ENCODE data around the gene CHPT1. TPM values are rescaled to one million over a fixed set of nuclear protein-coding genes. Genes with fewer than 3 reads are reported as not detected.

Gene CHPT1
- total and polyA plus RNA-seq, 3 experiments from 2014 or later = 29.1 to 43.2 (median 29.2) TPM

DNA sequence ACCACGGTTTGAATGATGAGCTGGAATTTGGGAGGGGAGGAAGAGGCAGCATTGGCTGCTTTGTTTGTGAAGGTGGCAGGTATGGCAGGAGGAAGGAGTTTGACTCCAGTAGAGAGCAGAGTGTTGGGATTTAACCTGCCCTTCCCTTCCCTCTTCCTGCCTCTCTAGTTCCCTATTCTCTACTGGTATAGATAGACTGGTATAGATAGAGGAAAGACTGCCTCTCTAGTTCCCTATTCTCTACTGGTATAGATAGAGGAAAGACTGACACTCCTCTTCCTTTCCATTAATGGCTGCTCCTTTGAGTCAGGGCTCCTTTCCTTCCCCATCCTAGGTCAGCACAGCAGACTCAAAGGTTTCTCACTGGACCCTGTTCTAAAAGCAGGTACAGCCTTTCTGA, 50.3 kb downstream of the CHPT1 start:
- peaks cover 10% of the 10 kb centered on the region for H3K36me3 ChIP-seq (ENCODE audit: insufficient read depth, low read length)
- peaks cover 15 to 24% (median 23%) of the 10 kb centered on the region in 3 donors for H3K4me1 Mint-ChIP-seq
- no peak overlapping the region for H3K4me3 ChIP-seq (ENCODE audit: low read length)
- H3K27ac ChIP-seq (ENCODE audit: low read depth, low read length) = no peak overlapping the region
- H3K36me3 Mint-ChIP-seq = peaks cover 5 to 88% (median 43%) of the 10 kb centered on the region in 3 donors
- no peaks in the 10 kb centered on the region for H3K9me3 Mint-ChIP-seq
- no peaks in the 10 kb centered on the region for H3K9me3 ChIP-seq (ENCODE audit: low read length)
- H3K4me3 Mint-ChIP-seq = no peak overlapping the region
- DNase-seq = no peak
- CTCF ChIA-PET = no interaction called here
- POLR2A ChIA-PET = no interaction called here
- H3K4me1 ChIP-seq (ENCODE audit: insufficient read depth, low read length) = no peaks in the 10 kb centered on the region
- peak overlapping the region in 2 of 8 donors; percentile 38 to 62 for H3K27ac Mint-ChIP-seq
- H3K27me3 ChIP-seq (ENCODE audit: insufficient read depth, low read length, poor library complexity, severe bottlenecking) = no peaks in the 10 kb centered on the region
- H3K27me3 Mint-ChIP-seq = no peaks in the 10 kb centered on the region

DNA sequence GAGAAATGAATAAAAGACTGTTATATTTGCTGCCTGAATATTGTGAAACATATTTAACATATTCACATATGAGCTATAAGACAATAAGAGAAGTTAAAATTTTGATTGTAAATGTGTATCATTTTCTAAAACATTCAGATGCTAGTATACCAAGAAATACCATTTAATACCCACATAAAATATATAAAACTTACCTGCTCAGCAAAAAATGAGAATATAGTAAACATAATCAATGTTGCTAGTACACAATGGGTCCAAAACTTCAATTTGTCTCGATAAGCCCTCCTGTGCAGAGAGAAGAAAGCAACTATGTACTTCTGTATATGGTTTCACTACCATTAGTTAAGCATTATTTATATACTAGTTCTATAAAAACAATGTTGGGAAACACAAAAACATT, 51.5 kb downstream of the CHPT1 start:
- Histone ChIP-seq H3K9me3 (ENCODE audit: low read length) (no peaks in the 10 kb centered on the region), H3K4me1 (ENCODE audit: insufficient read depth, low read length) (no peaks in the 10 kb centered on the region), H3K36me3 (ENCODE audit: insufficient read depth, low read length) (peaks cover 10% of the 10 kb centered on the region), H3K4me3 (ENCODE audit: low read length) (no peak overlapping the region), H3K27ac (ENCODE audit: low read depth, low read length) (no peak overlapping the region), H3K27me3 (ENCODE audit: insufficient read depth, low read length, poor library complexity, severe bottlenecking) (no peaks in the 10 kb centered on the region)
- Mint-ChIP-seq H3K4me3 (no peak overlapping the region), H3K36me3 (peaks cover 5 to 86% (median 37%) of the 10 kb centered on the region in 3 donors), H3K27ac (peak overlapping the region in 1 of 8 donors; percentile 33), H3K9me3 (no peaks in the 10 kb centered on the region), H3K4me1 (peaks cover 4 to 12% (median 11%) of the 10 kb centered on the region in 3 donors), H3K27me3 (no peaks in the 10 kb centered on the region)
- ChIA-PET CTCF (no interaction called here), POLR2A (no interaction called here)
- no peak for DNase-seq

DNA sequence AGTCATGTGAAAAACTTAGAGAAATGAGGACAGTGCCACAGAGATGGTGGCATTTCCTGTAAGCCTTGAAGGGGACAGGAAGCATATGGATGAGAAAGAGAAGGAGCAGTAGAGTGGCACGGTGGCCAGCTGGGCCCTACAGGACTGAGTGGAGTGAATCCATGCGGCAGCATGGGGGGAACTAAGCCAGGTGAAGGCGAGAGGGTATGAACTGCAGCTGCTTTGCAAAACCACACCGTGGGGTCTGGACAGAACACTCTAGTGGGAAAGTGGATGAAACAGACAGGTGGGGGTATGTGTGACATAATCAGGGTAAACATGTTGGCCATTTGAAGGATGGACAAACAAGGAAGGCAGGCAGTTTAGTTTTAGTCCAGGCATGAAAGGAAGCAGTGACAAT, 52.2 kb downstream of the CHPT1 start:
- H3K36me3 Mint-ChIP-seq = peaks cover 5 to 85% (median 34%) of the 10 kb centered on the region in 3 donors
- ChIA-PET CTCF (no interaction called here), POLR2A (no interaction called here)

DNA sequence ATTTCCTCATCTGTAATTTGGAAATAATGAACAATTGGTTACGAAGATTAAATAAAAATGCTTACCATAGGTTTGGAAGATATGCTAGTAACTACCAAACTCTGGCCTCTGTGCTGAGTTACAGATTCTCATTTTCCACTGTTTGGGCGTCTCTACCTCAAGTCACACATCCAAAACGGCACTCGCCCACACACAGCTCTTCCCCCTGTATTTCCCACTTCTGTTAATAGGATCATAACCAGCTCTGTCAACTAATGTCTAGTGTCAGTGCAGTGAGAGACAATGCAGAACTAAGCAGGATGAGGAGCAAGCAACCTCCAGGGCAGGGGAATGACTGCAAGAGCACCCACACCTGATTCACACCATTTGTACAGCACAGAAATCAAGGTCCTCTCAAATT, 52.7 kb downstream of the CHPT1 start:
- Histone ChIP-seq H3K36me3 (ENCODE audit: insufficient read depth, low read length) (peaks cover 10% of the 10 kb centered on the region), H3K4me3 (ENCODE audit: low read length) (no peak overlapping the region), H3K27ac (ENCODE audit: low read depth, low read length) (no peak overlapping the region), H3K4me1 (ENCODE audit: insufficient read depth, low read length) (no peaks in the 10 kb centered on the region), H3K27me3 (ENCODE audit: insufficient read depth, low read length, poor library complexity, severe bottlenecking) (no peaks in the 10 kb centered on the region), H3K9me3 (ENCODE audit: low read length) (no peaks in the 10 kb centered on the region)
- H3K27me3 Mint-ChIP-seq = no peaks in the 10 kb centered on the region
- H3K36me3 Mint-ChIP-seq = peaks cover 5 to 85% (median 29%) of the 10 kb centered on the region in 3 donors
- DNase-seq = no peak
- no peak overlapping the region for H3K4me3 Mint-ChIP-seq
- peak overlapping the region in 4 of 8 donors; percentile 14 to 47 (median 27) for H3K27ac Mint-ChIP-seq
- no peaks in the 10 kb centered on the region for H3K9me3 Mint-ChIP-seq
- ChIA-PET POLR2A (no interaction called here), CTCF (no interaction called here)
- H3K4me1 Mint-ChIP-seq = no peaks in the 10 kb centered on the region

More for the DNA sequence above, 52.2 kb downstream of the CHPT1 start:
- no peak for DNase-seq
- H3K9me3 ChIP-seq (ENCODE audit: low read length) = no peaks in the 10 kb centered on the region
- Mint-ChIP-seq H3K9me3 (no peaks in the 10 kb centered on the region), H3K27ac (peak overlapping the region in 4 of 8 donors; percentile 26 to 75 (median 54)), H3K4me1 (peaks cover 0 to 4% (median 3%) of the 10 kb centered on the region in 3 donors), H3K4me3 (no peak overlapping the region), H3K27me3 (no peaks in the 10 kb centered on the region)
- H3K27me3 ChIP-seq (ENCODE audit: insufficient read depth, low read length, poor library complexity, severe bottlenecking) = no peaks in the 10 kb centered on the region
- no peak overlapping the region for H3K27ac ChIP-seq (ENCODE audit: low read depth, low read length)
- no peaks in the 10 kb centered on the region for H3K4me1 ChIP-seq (ENCODE audit: insufficient read depth, low read length)
- no peak overlapping the region for H3K4me3 ChIP-seq (ENCODE audit: low read length)
- peaks cover 10% of the 10 kb centered on the region for H3K36me3 ChIP-seq (ENCODE audit: insufficient read depth, low read length)

DNA sequence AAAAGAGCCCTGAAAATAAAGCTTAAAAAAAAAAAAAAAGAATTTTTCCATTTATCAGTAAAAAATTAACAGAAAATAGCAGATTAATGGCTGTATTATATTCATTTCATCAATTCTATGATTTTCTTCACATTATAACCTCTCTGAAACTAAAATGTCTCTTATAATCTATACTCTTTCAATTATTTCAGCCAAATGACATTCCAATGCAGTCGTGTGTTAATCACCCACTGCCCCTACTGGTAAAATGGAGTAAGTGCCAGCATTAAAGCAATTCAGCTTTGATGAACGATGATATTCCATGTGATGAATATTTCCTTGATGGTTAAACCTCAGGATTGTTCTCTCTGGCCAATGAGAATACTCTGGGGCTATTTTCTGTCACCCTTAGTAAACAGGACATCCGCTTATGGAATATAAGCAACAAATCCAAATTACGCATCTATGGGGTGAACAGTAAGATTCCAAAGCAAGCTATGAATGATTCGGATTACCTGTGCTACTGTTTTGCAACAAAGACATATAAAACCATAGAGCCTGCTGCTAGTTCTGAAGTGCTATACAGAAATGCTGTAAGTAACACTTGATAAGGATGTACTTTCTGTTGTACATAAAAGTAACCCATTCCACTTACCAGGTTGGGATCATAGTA, 62.1 kb downstream of the CHPT1 start:
- no peaks in the 10 kb centered on the region for H3K27me3 ChIP-seq (ENCODE audit: insufficient read depth, low read length, poor library complexity, severe bottlenecking)
- Mint-ChIP-seq H3K27ac (no peak overlapping the region), H3K4me1 (peaks cover 0 to 5% (median 0%) of the 10 kb centered on the region in 3 donors), H3K4me3 (no peak overlapping the region), H3K9me3 (no peaks in the 10 kb centered on the region), H3K36me3 (peaks cover 8 to 71% (median 20%) of the 10 kb centered on the region in 3 donors), H3K27me3 (no peaks in the 10 kb centered on the region)
- H3K9me3 ChIP-seq (ENCODE audit: low read length) = no peaks in the 10 kb centered on the region
- no peaks in the 10 kb centered on the region for H3K4me1 ChIP-seq (ENCODE audit: insufficient read depth, low read length)
- no peak overlapping the region for H3K4me3 ChIP-seq (ENCODE audit: low read length)
- DNase-seq = peak in 2 of 5 donors; percentile 17 to 22
- H3K27ac ChIP-seq (ENCODE audit: low read depth, low read length) = no peak overlapping the region
- CTCF ChIA-PET = interaction anchor here (0.7 to 3.1 kb wide), 14 partner anchors 10 to 348 kb away, joined by 3 to 13 read pairs (median 4); partner anchors contain the start of gene GNPTAB
- POLR2A ChIA-PET = interaction anchor here (0.6 to 0.8 kb wide), 5 partner anchors 12 to 422 kb away, joined by 3 to 6 read pairs (median 3); no protein-coding TSS in a partner anchor
- peaks cover 14% of the 10 kb centered on the region for H3K36me3 ChIP-seq (ENCODE audit: insufficient read depth, low read length)

DNA sequence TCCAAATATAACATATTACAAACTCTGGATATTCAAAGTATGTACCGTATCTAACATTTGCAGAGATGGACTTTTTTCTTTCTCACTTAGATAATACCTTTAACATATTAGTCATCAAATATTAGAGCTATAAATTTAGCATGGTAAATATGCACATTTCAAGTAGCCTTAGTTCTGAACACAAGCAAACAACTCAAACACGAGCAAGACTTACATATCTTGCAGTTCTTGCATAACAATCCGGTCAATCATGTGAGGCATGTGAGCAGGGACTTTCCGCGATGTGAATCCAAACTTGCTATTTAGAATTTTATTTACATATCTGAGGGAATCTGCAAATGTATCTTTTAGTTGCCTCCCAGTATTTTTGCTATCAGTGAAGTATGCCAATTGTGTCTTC, 63.9 kb downstream of the CHPT1 start:
- ChIA-PET POLR2A (interaction anchor here (0.7 kb wide), 1 partner anchor 297 kb away, joined by 6 read pairs; no protein-coding TSS in a partner anchor), CTCF (interaction anchor here (3.1 kb wide), 1 partner anchor 11 kb away, joined by 13 read pairs; no protein-coding TSS in a partner anchor)
- no peaks in the 10 kb centered on the region for H3K9me3 ChIP-seq (ENCODE audit: low read length)
- H3K9me3 Mint-ChIP-seq = no peaks in the 10 kb centered on the region
- no peak overlapping the region for H3K27ac ChIP-seq (ENCODE audit: low read depth, low read length)
- peaks cover 14% of the 10 kb centered on the region for H3K36me3 ChIP-seq (ENCODE audit: insufficient read depth, low read length)
- H3K4me1 Mint-ChIP-seq = peaks cover 0 to 5% (median 0%) of the 10 kb centered on the region in 3 donors
- no peak overlapping the region for H3K4me3 ChIP-seq (ENCODE audit: low read length)
- DNase-seq = no peak
- peaks cover 8 to 71% (median 25%) of the 10 kb centered on the region in 3 donors for H3K36me3 Mint-ChIP-seq
- H3K27ac Mint-ChIP-seq = no peak overlapping the region
- no peaks in the 10 kb centered on the region for H3K4me1 ChIP-seq (ENCODE audit: insufficient read depth, low read length)
- no peaks in the 10 kb centered on the region for H3K27me3 Mint-ChIP-seq
- no peaks in the 10 kb centered on the region for H3K27me3 ChIP-seq (ENCODE audit: insufficient read depth, low read length, poor library complexity, severe bottlenecking)
- H3K4me3 Mint-ChIP-seq = no peak overlapping the region

DNA sequence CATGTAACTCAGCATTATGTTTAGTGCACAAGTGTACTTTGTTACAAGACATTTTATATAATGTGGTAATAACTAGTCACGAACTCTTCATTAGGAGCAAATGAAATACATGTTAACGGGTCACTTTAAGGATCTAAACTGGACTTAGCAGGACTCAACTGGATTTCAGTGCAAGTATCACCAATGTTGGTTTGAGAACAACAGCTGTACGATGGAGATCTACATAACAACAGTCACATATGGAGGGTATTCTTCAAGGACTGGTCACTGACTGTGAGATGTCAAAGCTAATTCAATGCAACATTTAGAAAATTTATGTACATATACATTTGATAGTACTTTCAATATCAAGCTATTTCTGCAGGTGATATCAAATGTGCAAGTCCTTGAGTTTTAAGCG, 64.3 kb downstream of the CHPT1 start:
- POLR2A ChIA-PET = no interaction called here
- no peak overlapping the region for H3K27ac Mint-ChIP-seq
- peaks cover 0 to 5% (median 0%) of the 10 kb centered on the region in 3 donors for H3K4me1 Mint-ChIP-seq
- no peaks in the 10 kb centered on the region for H3K9me3 ChIP-seq (ENCODE audit: low read length)
- no peaks in the 10 kb centered on the region for H3K4me1 ChIP-seq (ENCODE audit: insufficient read depth, low read length)
- H3K4me3 ChIP-seq (ENCODE audit: low read length) = no peak overlapping the region
- H3K27ac ChIP-seq (ENCODE audit: low read depth, low read length) = no peak overlapping the region
- peaks cover 8 to 71% (median 24%) of the 10 kb centered on the region in 3 donors for H3K36me3 Mint-ChIP-seq
- peaks cover 15% of the 10 kb centered on the region for H3K36me3 ChIP-seq (ENCODE audit: insufficient read depth, low read length)
- no peaks in the 10 kb centered on the region for H3K27me3 ChIP-seq (ENCODE audit: insufficient read depth, low read length, poor library complexity, severe bottlenecking)
- no peak for DNase-seq
- no peaks in the 10 kb centered on the region for H3K9me3 Mint-ChIP-seq
- no peak overlapping the region for H3K4me3 Mint-ChIP-seq
- CTCF ChIA-PET = interaction anchor here (1.8 to 3.1 kb wide), 2 partner anchors 11 to 347 kb away, joined by 4 to 13 read pairs; no protein-coding TSS in a partner anchor
- no peaks in the 10 kb centered on the region for H3K27me3 Mint-ChIP-seq

DNA sequence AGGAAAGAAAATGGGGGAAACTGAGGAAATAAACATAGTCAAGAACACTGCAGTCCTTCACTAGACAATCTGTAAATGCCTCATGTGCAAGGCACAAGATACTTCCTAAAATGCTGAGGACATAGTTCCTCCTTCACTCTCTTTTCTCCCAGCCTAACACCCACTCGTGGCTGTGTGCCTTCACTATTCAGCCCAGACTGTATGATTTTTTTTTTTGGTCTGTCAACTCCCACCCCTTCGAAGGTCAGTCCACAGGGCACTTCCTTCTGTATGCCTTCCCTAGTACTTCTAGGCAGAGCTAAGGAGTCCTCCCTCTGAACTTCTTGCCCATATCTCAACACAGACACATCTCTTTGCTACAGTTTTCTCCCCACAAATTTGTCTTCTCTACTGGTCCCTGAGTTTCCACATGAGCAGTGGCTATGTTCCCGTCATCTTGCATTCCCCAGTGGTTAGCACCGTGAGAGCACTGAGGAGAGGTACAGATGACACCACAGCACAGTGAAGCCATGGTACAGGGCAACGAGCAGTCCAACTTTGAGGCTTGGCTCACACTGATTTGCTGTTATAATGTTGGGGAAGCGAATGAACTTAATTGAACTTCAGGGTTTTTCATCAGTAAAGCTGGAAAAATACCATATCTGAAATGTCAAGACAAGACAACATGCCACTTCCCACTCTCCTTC, 65.9 kb downstream of the CHPT1 start:
- Histone ChIP-seq H3K36me3 (ENCODE audit: insufficient read depth, low read length) (peaks cover 18% of the 10 kb centered on the region), H3K4me1 (ENCODE audit: insufficient read depth, low read length) (no peaks in the 10 kb centered on the region), H3K27ac (ENCODE audit: low read depth, low read length) (no peak overlapping the region), H3K4me3 (ENCODE audit: low read length) (no peak overlapping the region), H3K27me3 (ENCODE audit: insufficient read depth, low read length, poor library complexity, severe bottlenecking) (no peaks in the 10 kb centered on the region), H3K9me3 (ENCODE audit: low read length) (no peaks in the 10 kb centered on the region)
- Mint-ChIP-seq H3K4me1 (peaks cover 0 to 5% (median 0%) of the 10 kb centered on the region in 3 donors), H3K36me3 (peaks cover 8 to 76% (median 24%) of the 10 kb centered on the region in 3 donors), H3K27ac (peak overlapping the region in 3 of 8 donors; percentile 15 to 70 (median 23)), H3K4me3 (no peak overlapping the region), H3K9me3 (no peaks in the 10 kb centered on the region), H3K27me3 (no peaks in the 10 kb centered on the region)
- ChIA-PET CTCF (interaction anchor here (1.1 to 1.8 kb wide), 2 partner anchors 17 to 349 kb away, joined by 4 read pairs; no protein-coding TSS in a partner anchor), POLR2A (no interaction called here)
- no peak for DNase-seq
